ENCODE data around the gene DMD.

DMD gene

DNA sequence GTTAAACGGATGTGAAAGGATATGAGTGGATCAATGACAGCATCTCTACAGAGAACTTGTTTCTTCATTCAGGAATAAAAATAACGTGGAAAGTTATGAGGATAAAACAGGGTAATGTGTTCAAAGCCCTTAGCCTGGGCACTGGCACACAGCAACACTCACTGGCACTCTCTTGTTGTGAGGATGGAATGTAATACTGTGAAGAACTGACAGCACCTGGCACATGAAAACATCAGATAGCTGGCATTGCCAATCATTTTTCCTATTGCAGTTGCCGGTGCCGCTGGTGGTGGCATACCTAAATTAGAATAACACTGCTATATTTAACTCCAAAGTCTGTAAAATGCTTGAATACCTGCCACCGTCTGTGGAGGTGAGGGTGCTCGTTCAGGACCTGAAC lies 1061.2 kb downstream of the DMD start:
- TF ChIP-seq, protein P1, sequence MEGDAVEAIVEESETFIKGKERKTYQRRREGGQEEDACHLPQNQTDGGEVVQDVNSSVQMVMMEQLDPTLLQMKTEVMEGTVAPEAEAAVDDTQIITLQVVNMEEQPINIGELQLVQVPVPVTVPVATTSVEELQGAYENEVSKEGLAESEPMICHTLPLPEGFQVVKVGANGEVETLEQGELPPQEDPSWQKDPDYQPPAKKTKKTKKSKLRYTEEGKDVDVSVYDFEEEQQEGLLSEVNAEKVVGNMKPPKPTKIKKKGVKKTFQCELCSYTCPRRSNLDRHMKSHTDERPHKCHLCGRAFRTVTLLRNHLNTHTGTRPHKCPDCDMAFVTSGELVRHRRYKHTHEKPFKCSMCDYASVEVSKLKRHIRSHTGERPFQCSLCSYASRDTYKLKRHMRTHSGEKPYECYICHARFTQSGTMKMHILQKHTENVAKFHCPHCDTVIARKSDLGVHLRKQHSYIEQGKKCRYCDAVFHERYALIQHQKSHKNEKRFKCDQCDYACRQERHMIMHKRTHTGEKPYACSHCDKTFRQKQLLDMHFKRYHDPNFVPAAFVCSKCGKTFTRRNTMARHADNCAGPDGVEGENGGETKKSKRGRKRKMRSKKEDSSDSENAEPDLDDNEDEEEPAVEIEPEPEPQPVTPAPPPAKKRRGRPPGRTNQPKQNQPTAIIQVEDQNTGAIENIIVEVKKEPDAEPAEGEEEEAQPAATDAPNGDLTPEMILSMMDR (IDR thresholded peaks at IDR 0.05; ENCODE audit: low read depth, low read length, missing control alignments) = no peak
- no peak overlapping the region for H3K4me3 ChIP-seq (ENCODE audit: low read depth, low read length)
- DNase-seq (ENCODE audit: low read depth) = no peak

DNA sequence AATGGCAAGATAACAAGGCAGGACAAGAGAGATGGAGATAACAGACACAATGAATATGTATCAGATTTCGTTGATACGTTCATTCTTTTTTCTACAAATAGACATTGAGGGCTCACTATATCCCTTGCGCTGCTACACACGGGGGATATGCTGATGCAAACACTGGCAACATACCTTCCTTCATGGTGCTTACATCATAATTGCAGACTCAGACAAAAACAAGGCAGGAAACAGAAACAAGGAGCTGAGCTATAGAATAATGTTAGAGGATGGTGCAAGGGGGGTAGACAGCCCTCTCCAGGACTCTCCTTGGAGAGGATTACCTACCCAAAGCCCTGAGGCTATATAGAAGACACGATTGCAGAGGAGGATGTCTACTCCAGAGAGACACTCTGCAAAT lies 1069.5 kb downstream of the DMD start:
- TF ChIP-seq, protein P1 (IDR thresholded peaks at IDR 0.05; ENCODE audit: low read depth, low read length, missing control alignments) = no peak
- DNase-seq (ENCODE audit: low read depth) = no peak
- H3K4me3 ChIP-seq (ENCODE audit: low read depth, low read length) = no peak overlapping the region

DNA sequence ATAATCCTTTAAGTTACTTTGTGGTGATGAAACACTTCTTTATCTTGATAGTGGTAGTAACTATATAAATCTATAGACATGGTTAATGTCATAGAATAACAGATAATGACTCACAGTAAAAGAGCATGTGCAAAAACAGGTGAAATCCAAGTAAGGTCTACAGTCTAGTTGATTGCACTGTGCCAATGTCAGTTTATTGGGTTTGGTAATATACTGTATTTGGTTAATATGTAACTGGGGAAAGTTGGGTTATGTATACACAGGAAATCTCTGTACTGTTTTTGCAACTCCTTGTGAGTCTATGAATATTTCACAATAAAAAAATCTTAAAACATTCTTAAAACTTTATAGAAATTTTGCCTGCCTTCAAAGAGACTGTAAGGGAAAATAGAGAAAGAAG lies 1071.9 kb downstream of the DMD start:
- TF ChIP-seq, protein P1 (IDR thresholded peaks at IDR 0.05; ENCODE audit: low read depth, low read length, missing control alignments) = no peak

DNA sequence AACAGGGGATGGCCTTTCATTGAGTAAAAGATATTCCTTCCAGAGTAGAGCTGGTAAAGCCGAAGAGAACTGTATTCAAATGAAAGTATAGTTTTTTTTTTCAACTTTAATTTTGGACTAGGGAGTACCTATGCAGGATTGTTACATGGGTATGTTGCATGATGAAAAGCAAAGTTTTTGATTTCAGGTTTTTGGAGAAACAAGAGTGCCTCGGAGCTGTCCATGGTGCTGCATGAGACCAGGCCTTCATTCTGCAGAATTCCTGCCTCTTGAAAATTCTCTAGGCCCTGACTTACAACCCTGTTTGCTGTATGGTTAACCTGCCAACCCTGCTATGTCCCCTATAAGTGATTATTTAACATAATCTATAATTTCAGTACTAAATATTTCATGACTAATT lies 1073.8 kb downstream of the DMD start:
- no peak for DNase-seq (ENCODE audit: low read depth)
- TF ChIP-seq, protein P1 (IDR thresholded peaks at IDR 0.05; ENCODE audit: low read depth, low read length, missing control alignments) = no peak
- no peak overlapping the region for H3K4me3 ChIP-seq (ENCODE audit: low read depth, low read length)

More for the DNA sequence above, 1071.9 kb downstream of the DMD start:
- no peak overlapping the region for H3K4me3 ChIP-seq (ENCODE audit: low read depth, low read length)
- no peak for DNase-seq (ENCODE audit: low read depth)

DNA sequence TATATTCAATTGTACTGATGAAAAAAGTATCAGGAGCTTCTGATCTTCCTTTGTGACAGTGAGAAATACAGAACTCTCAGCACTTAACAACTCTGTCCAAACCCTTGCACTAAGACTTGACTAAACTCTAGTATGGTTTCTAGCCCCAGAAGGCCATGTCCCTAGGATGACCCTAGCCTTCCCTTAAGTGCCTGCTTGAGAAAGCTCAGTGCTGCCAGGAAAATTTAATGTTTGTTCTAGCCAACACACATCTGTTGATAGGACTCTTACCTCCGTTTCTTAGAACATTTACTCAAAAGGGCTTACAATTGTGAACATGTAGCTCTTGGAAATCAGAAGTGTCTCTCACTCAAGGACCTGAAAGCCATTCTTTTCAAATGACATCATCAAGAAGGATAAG lies 1084.4 kb downstream of the DMD start:
- no peak overlapping the region for H3K4me3 ChIP-seq (ENCODE audit: low read depth, low read length)
- TF ChIP-seq, protein P1 (IDR thresholded peaks at IDR 0.05; ENCODE audit: low read depth, low read length, missing control alignments) = no peak
- no peak for DNase-seq (ENCODE audit: low read depth)

DNA sequence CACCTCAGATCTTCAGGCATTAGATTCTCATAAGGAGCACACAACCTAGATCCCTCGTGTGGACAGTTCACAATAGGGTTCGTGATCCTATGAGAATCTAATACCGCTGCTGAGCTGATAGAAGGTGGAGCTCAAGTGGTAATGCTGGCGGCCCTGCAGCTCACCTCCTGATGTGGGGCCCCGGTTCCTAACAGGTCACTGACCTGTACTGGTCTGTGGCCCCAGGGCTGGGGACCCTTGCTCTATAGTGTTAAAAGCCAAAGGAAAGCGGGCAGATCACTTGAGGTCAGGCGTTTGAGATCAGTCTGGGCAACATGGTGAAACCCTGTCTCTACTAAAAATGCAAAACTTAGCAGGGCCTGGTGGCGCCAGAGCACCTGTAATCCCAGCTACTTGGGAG lies 1092.5 kb downstream of the DMD start:
- DNase-seq (ENCODE audit: low read depth) = no peak
- TF ChIP-seq, protein P1 (IDR thresholded peaks at IDR 0.05; ENCODE audit: low read depth, low read length, missing control alignments) = no peak
- no peak overlapping the region for H3K4me3 ChIP-seq (ENCODE audit: low read depth, low read length)

DNA sequence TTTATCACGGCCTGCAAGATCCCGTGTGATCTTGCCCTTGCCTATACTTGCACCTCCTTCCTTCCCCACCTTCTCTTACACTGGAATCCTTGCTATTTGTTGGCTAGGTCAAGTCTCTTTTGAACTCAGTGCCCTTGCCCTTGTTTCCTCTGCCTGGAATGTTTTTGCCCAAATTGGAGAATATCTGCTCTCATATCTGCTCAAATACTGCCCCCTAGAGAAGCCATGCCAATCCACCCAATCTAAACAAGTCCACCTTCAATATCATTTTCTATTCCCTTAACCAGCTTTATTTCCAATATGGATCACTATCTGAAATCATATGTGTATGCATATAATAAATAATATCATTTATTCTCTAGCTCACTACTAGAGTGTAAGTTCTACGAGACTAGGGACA lies 1095.3 kb downstream of the DMD start:
- no peak for DNase-seq (ENCODE audit: low read depth)
- TF ChIP-seq, protein P1 (IDR thresholded peaks at IDR 0.05; ENCODE audit: low read depth, low read length, missing control alignments) = no peak
- H3K4me3 ChIP-seq (ENCODE audit: low read depth, low read length) = no peak overlapping the region

Data from GM12864 (cell line).